Measurements from ENCODE around the gene MCM10.
"Not testable (repeated sequence)": the region's sequence is repeated elsewhere in the genome, so short reads cannot be mapped to it uniquely, and the experiment has no call there.

MCM10 gene

GRCh38 chr10:13160934-13161856 is at the start of gene MCM10:
Gene MCM10, plus strand, starts transcription at chr10:13161558. Its CDS starts 2,645 bp downstream, at chr10:13164203.
- DNase-seq (ENCODE audit: low spot score), result peak; percentile 97

DNA sequence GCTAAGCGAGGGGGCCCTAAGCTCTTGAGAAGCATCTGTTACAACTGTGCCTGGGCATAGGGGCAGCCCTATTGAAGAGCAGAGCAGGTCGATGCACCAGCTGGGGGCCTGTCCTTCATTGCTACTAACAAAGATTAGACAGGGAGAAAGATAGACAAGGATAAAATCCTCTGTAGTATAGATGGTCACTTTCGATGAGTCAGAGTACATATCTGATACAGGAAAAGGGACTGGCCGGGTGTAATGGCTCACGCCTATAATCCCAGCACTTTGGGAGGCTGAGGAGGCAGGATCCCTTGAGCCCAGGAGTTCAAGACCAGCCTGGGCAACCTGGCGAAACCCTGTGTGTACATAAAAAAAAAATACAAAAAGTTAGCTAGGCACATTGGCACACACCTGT is 47.8 kb upstream of the MCM10 start:
- DNase-seq (ENCODE audit: low spot score), result no peak

- no peak for DNase-seq (ENCODE audit: low spot score)
Measured at GRCh38 chr10:13115832-13116803, 45.2 kb upstream of the MCM10 start.

GRCh38 chr10:13117841-13118783 is 43.2 kb upstream of the MCM10 start:
- no peak for DNase-seq (ENCODE audit: low spot score)

GRCh38 chr10:13118784-13119410 is 42.5 kb upstream of the MCM10 start:
- DNase-seq (ENCODE audit: low spot score), result no peak

DNA sequence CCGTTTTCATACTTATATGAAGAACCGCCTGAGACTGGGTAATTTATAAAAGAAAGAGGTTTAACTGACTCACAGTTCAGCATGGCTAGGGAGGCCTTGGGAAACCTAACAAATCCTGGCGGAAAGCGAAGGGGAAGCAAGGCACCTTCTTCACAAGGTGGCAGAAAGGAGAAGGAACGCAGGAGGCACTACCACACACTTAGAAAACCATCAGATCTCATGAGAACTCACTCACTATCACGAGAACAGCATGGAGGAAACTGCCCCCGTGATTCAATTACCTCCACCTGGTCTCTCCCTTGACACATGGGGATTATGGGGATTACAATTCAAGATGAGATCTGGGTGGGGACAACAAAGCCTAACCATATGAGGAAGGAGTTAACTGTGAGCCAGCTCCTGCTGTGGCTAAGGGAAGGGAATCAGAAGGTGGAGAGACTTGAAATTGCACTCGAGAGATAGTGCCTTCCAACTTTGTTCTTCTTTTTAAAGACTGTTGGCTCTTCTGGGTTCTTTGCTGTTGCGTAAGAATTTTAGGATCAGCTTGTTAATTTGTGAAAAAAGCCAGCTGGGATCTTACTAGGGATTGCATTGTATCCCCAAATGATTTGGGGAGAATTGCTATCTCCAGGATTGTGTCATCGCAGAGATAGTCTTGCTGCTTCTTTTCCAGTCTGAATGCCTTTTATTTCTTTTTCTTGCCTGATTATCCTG is 40.4 kb upstream of the MCM10 start:
- DNase-seq (ENCODE audit: low spot score), result no peak

DNA sequence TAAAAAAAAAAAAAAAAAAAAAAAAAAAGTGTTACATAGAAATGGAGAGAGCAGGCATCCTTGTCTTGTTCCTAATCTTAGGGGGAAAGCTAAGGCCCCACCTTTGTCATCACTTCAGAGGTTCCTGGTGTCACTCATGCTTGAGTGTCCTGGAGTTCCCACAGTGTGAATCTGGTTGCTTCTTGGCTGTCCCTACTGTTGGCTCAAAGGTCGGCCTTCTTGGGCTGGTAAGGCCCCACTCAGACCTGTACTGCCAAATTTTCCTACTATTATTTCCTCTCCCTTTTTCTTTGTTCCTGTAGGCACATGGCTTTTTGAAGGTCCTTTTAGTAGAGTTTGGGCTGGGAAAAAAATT is 39.9 kb upstream of the MCM10 start:
- DNase-seq (ENCODE audit: low spot score), result no peak

GRCh38 chr10:13136651-13137050 is 24.7 kb upstream of the MCM10 start:
- no peak for DNase-seq (ENCODE audit: low spot score)

DNA sequence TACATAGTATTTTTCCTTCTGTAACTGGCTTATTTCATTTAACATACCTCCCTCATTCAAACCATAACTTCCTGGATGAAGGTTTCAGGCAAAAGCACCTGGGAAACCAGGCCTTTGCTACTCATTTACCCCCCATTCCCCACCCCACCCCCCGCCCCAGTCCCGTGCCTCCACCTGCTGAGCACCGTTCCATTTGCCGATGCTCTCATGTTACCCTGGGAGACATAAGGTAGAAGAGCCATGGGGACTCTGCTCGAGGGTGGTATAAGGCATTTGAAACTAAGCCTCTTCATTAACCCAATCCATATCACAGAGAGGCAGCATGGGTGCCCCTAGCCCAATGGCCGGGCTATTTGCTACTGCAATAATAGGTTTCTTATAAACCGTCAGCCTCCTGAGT is 22.2 kb upstream of the MCM10 start:
- no peak for DNase-seq (ENCODE audit: low spot score)

DNA sequence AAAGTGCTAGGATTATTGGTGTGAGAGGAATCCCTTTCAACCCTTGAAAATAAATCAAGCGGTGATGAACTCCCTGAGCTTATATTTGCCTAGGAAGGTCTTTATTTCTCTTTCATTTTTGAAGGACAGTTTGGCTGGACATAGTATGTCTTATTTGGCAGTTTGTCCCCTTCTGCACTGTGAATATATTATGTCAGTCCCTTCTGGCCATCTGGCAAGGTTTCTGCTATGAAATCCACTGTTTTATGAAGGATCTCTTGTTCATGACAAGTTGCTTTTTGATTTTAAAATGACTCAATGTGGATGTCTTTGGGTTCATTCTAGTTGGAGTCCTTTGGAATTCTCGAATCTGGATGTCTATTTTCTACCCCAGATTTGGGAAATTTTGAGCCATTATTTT is 21.7 kb upstream of the MCM10 start:
- DNase-seq (ENCODE audit: low spot score), result no peak

GRCh38 chr10:13140627-13141190 is 20.6 kb upstream of the MCM10 start:
- DNase-seq (ENCODE audit: low spot score), result no peak

DNA sequence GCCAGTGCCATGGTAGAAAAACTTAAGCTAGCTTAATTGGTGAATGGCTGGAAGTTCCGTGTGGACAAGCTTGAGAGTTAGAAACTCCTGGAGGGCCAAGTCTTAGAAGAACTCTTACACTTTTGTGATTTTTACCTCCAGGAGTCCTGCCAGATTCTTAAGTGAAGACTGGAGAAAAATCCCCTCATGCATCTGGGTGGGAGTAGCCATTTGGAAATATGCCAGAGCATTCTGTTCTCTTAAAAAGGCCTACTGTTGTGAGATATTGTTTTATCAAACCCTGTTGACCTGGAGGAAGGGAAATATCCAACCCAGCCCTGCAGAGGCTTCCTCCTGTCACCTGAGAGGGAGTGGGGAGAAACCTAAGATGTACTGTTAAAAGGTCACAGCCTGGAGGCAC is 17.6 kb upstream of the MCM10 start:
- no peak for DNase-seq (ENCODE audit: low spot score)

DNA sequence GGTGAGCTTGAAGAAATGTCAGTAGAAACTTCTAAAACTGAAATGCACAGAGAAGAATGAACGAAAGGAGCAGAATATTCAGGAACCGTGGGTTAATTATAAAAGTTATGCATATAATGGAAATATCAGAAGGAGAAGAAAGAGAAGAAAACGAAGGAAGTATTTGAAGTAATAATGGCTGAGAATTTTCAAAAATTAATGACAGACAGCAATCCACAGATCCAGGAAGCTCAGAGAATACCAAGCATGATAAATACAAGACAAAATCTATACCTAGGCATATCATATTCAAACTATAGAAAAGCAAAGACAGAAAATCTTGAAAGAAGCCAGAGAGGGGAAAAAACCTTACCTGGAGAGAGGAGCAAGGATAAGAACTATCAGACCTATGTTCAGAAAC is 16.5 kb upstream of the MCM10 start:
- no peak for DNase-seq (ENCODE audit: low spot score)

DNA sequence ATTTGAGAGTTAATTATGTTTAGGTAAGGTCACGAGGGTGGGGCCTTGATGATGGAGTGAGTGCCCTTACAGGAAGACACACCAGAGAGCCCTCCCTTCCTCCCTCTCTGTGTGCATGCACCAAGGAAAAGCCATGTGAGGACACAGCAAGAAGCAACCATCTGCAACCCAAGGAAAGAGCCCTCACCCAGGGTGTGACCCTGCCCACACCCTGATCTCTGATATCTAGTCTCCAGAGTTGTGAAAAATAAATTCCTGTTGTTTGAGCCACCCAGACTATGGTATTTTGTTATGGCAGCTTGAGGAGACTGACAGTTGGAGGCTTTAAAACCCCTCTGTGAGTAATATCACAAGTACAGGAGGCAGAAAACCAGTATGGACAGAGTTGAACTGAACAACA is 15.0 kb upstream of the MCM10 start:
- no peak for DNase-seq (ENCODE audit: low spot score)

DNA sequence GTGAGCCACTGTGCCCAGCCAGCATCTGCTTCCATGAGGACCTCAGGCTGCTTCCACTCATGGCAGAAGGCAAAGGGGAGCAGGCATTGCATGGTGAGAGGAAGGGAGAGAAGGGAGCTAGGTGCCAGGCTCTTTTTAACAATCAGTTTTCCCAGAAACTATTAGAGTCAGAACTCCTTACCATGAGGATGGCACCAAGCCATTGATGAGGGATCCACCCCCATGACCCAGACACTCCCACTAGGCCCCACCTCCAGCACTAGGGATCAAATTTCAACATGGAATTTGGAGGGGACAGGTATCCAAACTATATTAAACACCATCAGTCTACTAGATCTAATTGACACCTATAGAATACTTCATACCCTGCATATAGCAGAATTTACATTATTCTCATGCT is 14.2 kb upstream of the MCM10 start:
- no peak for DNase-seq (ENCODE audit: low spot score)

- DNase-seq (ENCODE audit: low spot score), result no peak
Measured at GRCh38 chr10:13152296-13152695, 9.1 kb upstream of the MCM10 start.

GRCh38 chr10:13155860-13156259 is 5.5 kb upstream of the MCM10 start:
- not testable (repeated sequence) for DNase-seq (ENCODE audit: low spot score)

- no peak for DNase-seq (ENCODE audit: low spot score)
Measured at GRCh38 chr10:13158401-13158800, 3.0 kb upstream of the MCM10 start.

DNA sequence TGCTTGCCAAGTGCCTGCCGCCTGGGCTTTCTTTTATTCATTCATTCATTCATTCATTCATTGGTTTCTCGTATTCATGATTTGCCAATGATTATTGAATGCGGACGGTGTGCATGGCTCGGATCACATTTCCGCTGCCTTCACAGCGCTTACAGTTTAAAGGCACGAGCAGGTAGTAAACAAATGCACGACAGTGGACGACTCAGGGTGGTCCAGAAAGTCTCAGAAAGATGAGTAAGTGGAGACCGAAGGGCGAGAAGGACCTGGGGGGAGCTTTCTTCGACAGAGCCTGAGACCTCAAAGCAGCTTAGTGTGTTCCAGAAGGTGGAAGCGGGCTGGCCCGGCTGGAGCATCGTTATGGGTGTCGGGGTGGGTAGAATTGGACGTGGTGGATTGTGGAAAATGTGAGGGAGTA is 506 bp downstream of the MCM10 start:
- DNase-seq (ENCODE audit: low spot score), result no peak

DNA sequence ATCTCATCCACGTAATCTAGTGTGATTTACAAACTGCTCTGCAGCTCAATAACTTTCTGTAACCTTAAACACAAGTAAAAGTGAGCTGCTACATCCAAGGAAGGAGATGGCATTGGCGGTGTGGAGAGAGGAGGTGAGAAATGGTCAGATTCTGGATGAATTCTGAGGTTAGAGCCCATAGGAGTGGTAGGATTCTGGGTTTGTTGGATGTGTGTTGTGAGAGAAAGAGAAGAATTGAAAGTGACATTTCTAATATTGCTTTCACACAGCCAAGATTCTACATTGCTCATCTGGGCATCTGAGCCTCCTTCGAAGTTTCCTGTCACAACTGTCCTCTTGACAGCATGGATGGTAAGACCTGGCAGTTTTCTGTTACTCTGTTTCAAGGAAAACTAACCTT is 2.5 kb downstream of the MCM10 start:
- DNase-seq (ENCODE audit: low spot score), result no peak
